Duodenal mucosa (tissue), 2 donors: ENCODE data around the gene CEMP1.

Source experiments
- H3K27ac ChIP-seq: one replicate; pipeline ENCODE4 v1.7.0; 2013; ENCODE audit warnings: low read depth, low read length
- H3K27me3 ChIP-seq, 2 donors: one replicate each; pipeline ENCODE4 v1.7.0; 2013; ENCODE audit warnings: low read length in 2 of 2, control low read depth in 1 of 2; ENCODE audit not compliant: insufficient read depth in 2 of 2, control insufficient read depth in 1 of 2
- H3K36me3 ChIP-seq, 2 donors: one replicate each; pipeline ENCODE4 v1.7.0; 2013; ENCODE audit warnings: low read length in 2 of 2, control low read depth in 1 of 2; ENCODE audit not compliant: insufficient read depth in 2 of 2, control insufficient read depth in 1 of 2
- H3K4me1 ChIP-seq, 2 donors: one replicate each; pipeline ENCODE4 v1.7.0; 2013; ENCODE audit warnings: low read length in 2 of 2, control low read depth in 1 of 2; ENCODE audit not compliant: insufficient read depth in 2 of 2, control insufficient read depth in 1 of 2
- H3K4me3 ChIP-seq, 2 donors: one replicate each; pipeline ENCODE4 v1.7.0; 2013; ENCODE audit warnings: low read length in 2 of 2, low read depth in 1 of 2
- H3K9ac ChIP-seq, 2 donors: one replicate each; pipeline ENCODE4 v1.7.0; 2013; ENCODE audit warnings: low read length in 2 of 2, low read depth in 1 of 2
- H3K9me3 ChIP-seq, 2 donors: one replicate each; pipeline ENCODE4 v1.7.0; 2013; ENCODE audit warnings: low read length in 2 of 2, control low read depth in 1 of 2; ENCODE audit not compliant: control insufficient read depth in 1 of 2

CEMP1 gene

DNA sequence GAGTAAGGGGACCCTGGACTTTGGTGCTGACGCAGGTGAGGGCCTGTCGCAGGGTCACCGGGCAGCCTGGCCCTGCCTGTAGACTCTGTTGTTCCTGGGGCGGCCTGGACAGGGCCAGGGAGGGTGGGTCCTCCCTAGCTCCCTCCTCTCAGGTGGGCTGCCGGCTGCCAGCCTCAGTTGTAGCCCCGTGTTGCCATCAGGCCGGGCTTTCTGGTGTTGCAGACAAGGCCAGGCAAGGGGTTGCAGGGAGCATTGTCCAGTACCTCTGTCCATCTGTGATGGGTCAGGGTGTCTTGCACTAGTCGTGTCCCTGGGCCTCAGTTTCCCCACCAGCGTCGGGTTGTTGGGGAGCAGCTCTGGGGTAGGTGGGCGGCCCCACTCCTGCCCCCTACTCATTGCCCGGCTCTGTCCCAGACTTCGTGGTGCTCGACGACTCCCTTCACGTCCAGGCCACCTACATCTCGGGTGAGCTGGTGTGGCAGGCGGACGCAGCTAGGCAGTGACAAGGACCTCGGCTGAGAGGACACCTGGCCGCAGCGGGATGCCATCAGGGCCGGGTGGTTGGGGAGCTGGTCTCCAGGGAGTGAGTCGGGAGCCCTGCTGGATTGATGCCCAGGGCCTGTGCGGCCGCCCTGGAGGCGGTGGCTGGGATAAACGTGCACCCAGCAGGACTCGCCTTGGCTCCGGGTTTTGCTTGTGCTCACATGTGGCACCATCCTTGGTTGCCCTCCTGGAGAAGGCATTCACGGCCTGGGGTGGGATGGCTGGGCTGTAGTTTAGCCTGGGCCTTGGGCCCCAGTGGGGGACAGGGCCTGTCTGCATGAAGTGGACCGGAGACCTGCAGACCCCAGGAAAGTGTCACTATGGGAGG is 1.9 kb downstream of the CEMP1 start:
- H3K9ac ChIP-seq = no peak overlapping the region
- peaks cover 11 to 35% of the 10 kb centered on the region in 2 donors for H3K36me3 ChIP-seq
- peaks cover 10 to 23% of the 10 kb centered on the region in 2 donors for H3K4me1 ChIP-seq
- no peaks in the 10 kb centered on the region for H3K9me3 ChIP-seq
- H3K4me3 ChIP-seq = no peak overlapping the region
- H3K27me3 ChIP-seq = no peaks in the 10 kb centered on the region
- H3K27ac ChIP-seq = no peak overlapping the region

DNA sequence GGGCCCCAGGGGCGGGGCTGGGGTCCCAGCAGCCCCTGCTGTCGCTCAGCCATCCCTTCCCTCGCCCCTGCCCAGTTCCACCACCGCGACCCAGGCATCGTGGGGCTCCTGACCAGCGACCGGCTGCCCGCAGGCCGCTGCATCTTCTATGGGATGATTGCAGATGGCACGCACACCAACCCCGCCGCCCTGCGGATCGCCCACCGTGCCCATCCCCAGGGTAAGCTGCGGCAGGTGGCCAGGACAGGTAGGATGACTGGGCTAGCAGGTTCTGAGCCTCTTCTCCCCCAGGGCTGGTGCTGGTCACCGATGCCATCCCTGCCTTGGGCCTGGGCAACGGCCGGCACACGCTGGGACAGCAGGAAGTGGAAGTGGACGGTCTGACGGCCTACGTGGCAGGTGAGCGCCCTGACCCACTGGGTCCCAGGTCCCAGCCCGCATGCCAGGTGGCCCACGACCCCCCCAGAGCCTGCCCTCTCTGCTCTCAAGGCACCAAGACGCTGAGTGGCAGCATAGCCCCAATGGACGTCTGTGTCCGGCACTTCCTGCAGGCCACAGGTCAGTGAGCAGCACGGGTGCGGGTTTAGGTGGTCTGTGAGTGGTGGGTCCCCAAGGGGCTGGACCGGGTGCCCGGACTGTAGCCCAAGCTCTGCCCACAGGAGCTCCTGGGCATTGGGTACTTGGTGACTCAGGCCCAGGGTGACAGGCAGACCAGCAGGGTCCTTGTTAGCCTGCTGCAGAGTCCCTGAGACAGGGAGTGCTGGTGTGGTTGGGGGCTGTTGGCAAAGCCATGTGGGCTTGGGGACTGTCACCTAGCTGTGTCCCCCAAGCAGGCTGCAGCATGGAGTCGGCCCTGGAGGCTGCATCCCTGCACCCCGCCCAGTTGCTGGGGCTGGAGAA is 2.8 kb downstream of the CEMP1 start:
- no peak overlapping the region for H3K4me3 ChIP-seq
- H3K4me1 ChIP-seq = peaks cover 18 to 31% of the 10 kb centered on the region in 2 donors
- no peaks in the 10 kb centered on the region for H3K27me3 ChIP-seq
- H3K9me3 ChIP-seq = no peaks in the 10 kb centered on the region
- H3K27ac ChIP-seq = no peak overlapping the region
- peaks cover 11 to 36% of the 10 kb centered on the region in 2 donors for H3K36me3 ChIP-seq
- no peak overlapping the region for H3K9ac ChIP-seq

DNA sequence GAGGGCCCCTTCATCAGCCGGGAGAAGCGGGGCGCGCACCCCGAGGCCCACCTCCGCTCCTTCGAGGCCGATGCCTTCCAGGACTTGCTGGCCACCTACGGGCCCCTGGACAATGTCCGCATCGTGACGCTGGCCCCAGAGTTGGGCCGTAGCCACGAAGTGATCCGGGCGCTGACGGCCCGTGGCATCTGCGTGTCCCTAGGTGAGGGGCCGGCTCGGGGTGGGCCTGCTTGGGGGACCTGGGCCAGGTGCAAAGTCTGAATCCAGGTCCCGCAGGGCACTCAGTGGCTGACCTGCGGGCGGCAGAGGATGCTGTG is 3.5 kb downstream of the CEMP1 start:
- H3K9me3 ChIP-seq = no peaks in the 10 kb centered on the region
- H3K36me3 ChIP-seq = peaks cover 11 to 41% of the 10 kb centered on the region in 2 donors
- no peak overlapping the region for H3K27ac ChIP-seq
- no peak overlapping the region for H3K4me3 ChIP-seq
- no peaks in the 10 kb centered on the region for H3K27me3 ChIP-seq
- H3K4me1 ChIP-seq = peaks cover 21 to 37% of the 10 kb centered on the region in 2 donors
- no peak overlapping the region for H3K9ac ChIP-seq

DNA sequence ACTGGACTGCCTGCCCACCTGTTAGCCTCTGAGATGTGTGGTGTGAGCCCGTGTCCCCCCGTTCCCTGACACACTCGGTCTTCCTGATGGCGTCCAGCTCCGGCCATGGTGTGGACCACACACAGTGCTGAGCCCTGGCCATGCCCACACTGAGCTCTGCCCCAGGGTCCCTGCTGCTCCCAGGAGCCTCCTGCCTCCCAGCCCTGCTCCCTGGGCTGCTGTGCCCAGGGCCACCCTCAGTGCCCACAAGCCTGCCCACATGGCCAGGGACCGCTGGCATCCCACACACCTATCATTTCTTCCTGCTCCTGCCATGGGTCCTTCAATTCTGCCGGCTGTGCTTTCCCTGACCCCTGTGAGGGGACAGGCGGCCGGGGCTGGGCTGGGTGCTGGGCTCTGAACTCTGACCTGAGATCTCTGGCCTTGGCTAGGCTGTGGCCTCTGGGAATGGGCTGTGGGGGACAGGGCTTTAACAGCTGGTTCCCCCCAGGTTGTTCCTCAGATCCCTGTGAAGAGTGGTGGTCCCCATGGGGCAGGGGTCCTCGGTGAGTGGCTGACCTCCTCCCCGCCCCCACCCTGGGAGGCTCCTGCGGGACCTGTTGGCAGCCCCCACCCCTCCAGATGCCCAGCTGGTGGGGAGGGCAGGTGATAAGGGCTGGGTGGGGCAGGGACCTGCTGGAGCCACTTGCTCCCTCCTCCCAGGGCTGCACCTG is 4.0 kb downstream of the CEMP1 start:
- peaks cover 21 to 37% of the 10 kb centered on the region in 2 donors for H3K4me1 ChIP-seq
- no peak overlapping the region for H3K9ac ChIP-seq
- H3K36me3 ChIP-seq = peaks cover 11 to 41% of the 10 kb centered on the region in 2 donors
- no peak overlapping the region for H3K4me3 ChIP-seq
- no peak overlapping the region for H3K27ac ChIP-seq
- no peaks in the 10 kb centered on the region for H3K9me3 ChIP-seq
- H3K27me3 ChIP-seq = no peaks in the 10 kb centered on the region

DNA sequence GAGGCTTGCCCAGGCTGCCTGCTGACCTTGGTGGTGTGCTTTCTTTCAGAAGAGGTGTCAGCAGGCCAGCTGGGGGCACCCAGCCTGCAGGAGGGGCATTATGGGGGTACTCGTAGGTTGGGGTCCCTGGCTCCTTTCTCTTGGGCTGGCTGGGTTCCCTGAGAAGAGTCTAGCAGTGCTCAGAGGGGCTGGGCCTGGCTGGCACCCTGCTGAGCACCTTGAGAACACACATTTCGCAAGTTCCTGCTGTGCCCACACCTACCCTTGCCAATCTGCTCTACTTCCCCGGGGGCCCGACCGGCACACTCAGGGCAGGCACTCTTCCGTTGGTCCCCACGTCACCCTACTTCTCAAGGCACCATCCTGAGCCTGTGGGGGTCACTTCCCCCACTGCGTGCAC is 5.1 kb downstream of the CEMP1 start:
- Histone ChIP-seq H3K9ac (no peak overlapping the region), H3K4me1 (peaks cover 20 to 36% of the 10 kb centered on the region in 2 donors), H3K9me3 (no peaks in the 10 kb centered on the region), H3K27me3 (no peaks in the 10 kb centered on the region), H3K27ac (no peak overlapping the region), H3K4me3 (no peak overlapping the region), H3K36me3 (peaks cover 11 to 41% of the 10 kb centered on the region in 2 donors)

DNA sequence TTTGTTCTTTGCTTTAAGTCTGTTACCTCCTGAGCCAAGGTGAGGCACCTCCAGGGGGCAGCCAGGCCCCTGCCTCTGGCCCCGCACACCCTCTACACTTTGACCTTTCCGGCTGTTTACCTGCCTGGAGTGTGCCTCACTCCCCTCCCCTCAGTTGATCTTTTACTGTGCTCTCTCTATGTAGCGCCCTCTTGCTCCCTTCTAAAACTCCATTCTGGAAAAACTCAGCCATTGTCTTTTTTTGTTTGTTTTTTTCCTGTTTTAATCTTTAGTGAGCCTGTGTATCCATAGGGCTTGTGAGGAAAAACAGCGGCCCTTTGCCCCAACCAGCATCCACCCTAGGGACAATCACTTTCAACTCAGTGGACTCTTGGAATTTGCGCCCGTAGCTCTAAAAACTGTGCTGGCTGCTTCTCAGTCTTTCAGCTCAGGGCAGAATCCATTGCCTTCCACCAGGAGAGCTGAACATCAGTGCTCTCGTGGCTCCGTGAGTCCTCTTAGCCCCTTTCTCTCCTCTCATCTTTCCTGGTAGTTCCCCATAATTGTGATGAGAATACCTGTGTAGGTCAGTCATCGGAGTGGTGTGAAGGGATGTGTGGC is 6.8 kb downstream of the CEMP1 start:
- H3K27me3 ChIP-seq = no peaks in the 10 kb centered on the region
- peak overlapping the region; percentile 13 to 20 for H3K9ac ChIP-seq
- no peaks in the 10 kb centered on the region for H3K9me3 ChIP-seq
- peak overlapping the region; percentile 42 to 50 for H3K4me3 ChIP-seq
- H3K4me1 ChIP-seq = peaks cover 28 to 36% of the 10 kb centered on the region in 2 donors
- peaks cover 8 to 35% of the 10 kb centered on the region in 2 donors for H3K36me3 ChIP-seq
- peak overlapping the region; percentile 50 for H3K27ac ChIP-seq

DNA sequence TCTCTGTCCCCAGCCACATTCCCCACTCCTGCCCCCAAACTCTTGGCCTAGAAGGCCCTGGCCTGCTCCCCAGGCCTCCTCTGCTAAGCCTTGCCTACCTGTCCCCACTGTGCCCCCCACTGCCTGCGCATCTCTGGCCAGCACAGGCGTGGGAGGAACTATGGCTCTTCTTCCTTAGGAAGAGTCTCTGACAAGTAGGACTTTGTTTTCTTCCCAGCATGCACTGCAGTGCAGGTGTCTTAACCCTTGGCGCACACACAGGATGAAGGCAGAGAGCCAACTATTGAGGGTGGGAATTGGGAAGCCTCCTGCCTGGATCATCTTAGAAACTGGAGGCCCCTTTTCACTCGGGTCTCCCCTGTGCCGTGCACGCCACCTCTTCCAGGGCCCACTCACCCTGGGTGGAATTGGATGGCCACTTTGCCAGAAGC is 7.4 kb downstream of the CEMP1 start:
- Histone ChIP-seq H3K27me3 (no peaks in the 10 kb centered on the region), H3K27ac (peak overlapping the region; percentile 10), H3K4me3 (peak overlapping the region; percentile 42 to 50), H3K9me3 (no peaks in the 10 kb centered on the region), H3K4me1 (peaks cover 34 to 42% of the 10 kb centered on the region in 2 donors), H3K36me3 (peaks cover 8 to 35% of the 10 kb centered on the region in 2 donors), H3K9ac (peak overlapping the region; percentile 13 to 20)

DNA sequence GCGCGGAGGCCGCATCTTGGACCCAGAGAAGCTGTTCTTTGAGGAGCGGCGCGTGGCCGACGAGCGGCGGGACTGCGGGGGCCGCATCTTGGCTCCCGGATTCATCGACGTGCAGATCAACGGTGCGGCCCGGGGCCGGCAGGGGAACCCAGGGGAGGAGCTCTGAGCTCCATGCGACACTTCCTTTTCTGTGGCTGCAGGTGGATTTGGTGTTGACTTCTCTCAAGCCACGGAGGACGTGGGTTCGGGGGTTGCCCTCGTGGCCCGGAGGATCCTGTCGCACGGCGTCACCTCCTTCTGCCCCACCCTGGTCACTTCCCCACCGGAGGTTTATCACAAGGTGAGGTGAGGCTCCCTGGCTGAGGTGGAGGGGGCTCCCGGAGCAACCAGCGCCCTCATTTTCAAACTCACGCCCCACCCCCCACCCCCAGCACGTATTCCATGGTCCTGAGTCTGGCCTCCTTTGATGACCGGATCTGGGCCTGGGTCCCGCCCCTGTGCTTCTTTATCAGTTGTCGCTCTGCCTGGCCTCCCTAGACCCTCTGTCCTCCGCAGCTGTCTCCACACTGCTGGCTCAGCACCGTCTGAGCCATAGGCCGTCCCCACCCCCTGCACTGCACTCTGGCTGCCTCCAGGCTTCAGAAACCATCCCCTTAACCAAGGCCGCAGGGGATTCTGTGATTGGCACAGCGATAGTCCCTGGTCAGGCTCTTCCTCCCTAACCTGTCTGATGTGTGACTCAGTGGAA is 10.2 kb downstream of the CEMP1 start:
- Histone ChIP-seq H3K27ac (peak overlapping the region; percentile 42), H3K27me3 (no peaks in the 10 kb centered on the region), H3K9me3 (no peaks in the 10 kb centered on the region), H3K4me3 (peak overlapping the region; percentile 73 to 74), H3K4me1 (peaks cover 62 to 68% of the 10 kb centered on the region in 2 donors), H3K36me3 (peaks cover 0 to 18% of the 10 kb centered on the region in 2 donors), H3K9ac (peak overlapping the region; percentile 43 to 57)
